C1 segment of cervical spinal cord (tissue), 14 donors: ENCODE measurements around the gene FAF2.

Experiments
- DNase-seq, 14 donors: peaks; one replicate each; lab custom pipeline; 2025; lab: John Stamatoyannopoulos, UW

FAF2 gene

DNA sequence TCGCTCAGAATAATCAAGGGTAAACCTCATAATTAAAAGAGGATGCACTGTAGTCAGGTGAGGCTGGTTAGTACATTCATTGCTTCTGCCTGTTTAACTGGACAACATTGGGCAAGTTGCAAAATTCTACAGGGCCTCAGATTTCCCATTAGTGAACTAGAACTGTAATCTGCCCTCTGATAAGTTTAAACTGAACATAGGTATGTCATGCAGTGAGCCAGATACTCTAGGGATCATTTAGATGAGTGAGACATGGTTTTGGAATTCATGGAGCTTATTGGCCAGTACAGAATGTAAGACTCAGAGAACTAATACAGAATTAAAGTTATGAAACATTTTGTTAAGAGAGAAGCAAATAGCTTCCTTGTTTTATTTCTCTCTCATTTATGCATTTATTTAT lies 53.1 kb downstream of the FAF2 start:
- DNase-seq: no peak

DNA sequence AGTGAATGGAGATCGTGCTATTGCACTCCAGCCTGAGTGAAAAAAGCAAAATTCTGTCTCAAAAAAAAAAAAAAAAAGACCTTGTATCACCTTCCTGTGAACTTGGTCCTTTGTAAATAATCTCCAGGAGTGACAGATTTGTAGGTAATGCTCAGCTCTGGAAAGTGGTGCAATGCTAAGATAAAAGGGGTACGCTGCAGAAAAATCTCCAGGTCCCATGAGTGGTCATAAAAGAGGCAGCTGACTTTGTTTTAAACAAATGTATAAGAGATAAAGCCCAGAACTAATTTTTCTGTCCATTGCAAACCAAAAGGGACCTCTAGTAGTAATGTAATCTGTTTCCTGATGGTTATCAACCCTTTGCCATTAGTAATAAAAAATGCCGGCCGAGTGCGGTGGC lies 55.3 kb downstream of the FAF2 start:
- no peak for DNase-seq

- DNase-seq: peak in 1 of 14 donors; percentile 19
Measured at GRCh38 chr5:176507911-176508310, 59.7 kb downstream of the FAF2 start.

- no peak for DNase-seq
Measured at GRCh38 chr5:176508603-176509002, 60.4 kb downstream of the FAF2 start.

- no peak for DNase-seq
Measured at GRCh38 chr5:176513788-176514187, 65.6 kb downstream of the FAF2 start.

- no peak for DNase-seq
Measured at GRCh38 chr5:176514244-176514950, 66.2 kb downstream of the FAF2 start.

DNA sequence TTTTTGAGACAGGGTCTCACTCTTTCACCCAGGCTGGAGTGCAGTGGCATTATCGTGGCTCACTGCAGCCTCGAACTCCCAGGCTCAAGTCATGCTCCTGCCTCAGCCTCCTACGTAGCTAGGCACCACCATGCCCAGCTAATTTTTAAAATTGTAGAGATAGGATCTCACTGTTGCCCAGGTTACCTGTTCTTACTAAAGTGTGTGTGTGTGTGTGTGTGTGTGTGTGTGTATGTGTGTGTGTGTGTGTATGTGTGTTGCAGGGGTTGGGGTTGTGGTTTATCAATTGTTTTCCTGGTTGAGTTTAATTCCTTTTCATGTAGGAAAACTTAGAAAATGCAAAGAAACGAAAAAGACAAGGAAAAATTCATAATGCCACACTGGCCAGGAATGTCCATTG lies 67.2 kb downstream of the FAF2 start:
- DNase-seq: no peak

- no peak for DNase-seq
Measured at GRCh38 chr5:176517053-176517661, 69.0 kb downstream of the FAF2 start.

DNA sequence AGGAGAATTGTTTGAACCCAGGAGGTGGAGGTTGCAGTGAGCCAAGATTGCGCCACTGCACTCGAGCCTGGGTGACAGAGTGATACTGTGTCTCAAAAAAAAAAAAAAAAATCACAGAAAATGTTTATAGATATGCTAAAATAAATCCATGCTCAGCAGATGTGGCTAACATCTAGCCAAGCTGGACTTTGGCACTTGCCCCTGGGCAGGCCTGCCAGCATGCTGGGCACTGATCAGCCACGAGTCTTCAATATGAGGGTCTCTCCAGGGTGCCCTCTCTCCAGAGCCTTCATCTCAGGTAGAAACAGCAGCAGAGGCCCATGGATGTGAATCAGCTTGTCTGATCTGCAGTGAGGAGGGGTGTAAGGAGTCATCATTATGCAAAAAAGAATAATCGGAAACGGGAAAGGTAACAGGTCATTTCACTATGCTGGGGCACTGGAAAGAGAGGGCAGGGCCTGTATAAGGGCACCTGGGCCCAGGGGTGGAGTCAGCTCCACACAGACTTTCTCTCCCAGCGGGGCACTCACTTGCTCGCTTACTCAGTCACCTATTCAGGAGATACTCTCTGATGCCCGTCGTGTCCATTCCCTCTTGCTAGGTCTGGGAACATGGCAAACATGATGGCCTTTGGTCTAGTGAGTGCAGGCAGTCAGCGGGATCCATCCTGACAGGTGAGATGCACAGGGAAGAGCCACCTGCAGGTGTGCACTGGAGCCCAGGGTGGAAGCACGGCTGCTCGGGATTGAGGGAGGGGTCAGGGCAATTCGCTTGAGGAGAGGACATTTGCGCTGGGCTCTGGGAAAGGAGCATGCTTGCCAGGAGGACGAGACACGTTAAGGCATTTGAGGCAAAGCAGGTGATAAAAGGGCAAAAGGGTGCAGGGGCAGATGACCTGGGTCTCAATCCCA lies 71.9 kb downstream of the FAF2 start:
- no peak for DNase-seq

DNA sequence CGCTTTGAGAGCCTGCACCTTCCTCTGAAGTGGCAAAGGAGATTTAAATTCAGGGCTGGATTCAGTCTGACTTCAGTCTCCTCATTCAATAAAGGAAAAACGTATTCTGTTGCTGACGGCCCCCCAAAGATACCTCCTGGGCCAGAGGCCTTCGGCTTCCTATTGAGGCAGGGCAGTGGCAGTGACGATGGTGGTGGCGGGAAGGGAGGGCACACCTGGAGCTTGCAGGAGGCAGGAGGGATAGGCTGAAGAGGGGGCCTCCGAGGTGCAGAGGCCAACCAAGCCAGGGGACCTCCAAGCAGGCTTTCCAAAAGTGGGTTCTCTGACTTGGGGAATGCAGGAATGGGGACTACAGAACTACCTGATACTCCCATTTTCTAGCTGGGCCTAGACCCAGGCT lies 73.1 kb downstream of the FAF2 start:
- DNase-seq: no peak

GRCh38 chr5:176521699-176522263 lies 73.6 kb downstream of the FAF2 start:
- no peak for DNase-seq

GRCh38 chr5:176524138-176524537 lies 76.0 kb downstream of the FAF2 start:
- DNase-seq: no peak

DNA sequence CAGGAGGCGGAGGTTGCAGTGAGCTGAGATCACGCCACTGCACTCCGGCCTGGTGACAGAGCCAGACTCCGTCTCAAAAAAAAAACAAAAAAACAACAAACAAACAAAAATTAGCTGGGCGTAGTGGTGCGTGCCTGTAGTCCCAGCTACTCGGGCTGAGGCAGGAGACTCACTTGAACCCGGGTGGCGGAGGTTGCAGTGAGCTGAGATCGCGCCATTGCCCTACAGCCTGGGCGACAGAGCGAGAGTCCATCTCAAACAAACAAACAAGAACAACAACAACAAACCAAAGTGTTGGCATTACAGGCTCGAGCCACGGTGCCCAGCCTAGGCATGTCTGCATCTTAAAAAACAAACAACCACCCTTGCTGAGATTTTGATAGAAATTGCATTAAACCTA lies 76.8 kb downstream of the FAF2 start:
- no peak for DNase-seq

- no peak for DNase-seq
Measured at GRCh38 chr5:176525677-176526076, 77.5 kb downstream of the FAF2 start.

GRCh38 chr5:176526462-176526861 lies 78.3 kb downstream of the FAF2 start:
- DNase-seq: no peak

DNA sequence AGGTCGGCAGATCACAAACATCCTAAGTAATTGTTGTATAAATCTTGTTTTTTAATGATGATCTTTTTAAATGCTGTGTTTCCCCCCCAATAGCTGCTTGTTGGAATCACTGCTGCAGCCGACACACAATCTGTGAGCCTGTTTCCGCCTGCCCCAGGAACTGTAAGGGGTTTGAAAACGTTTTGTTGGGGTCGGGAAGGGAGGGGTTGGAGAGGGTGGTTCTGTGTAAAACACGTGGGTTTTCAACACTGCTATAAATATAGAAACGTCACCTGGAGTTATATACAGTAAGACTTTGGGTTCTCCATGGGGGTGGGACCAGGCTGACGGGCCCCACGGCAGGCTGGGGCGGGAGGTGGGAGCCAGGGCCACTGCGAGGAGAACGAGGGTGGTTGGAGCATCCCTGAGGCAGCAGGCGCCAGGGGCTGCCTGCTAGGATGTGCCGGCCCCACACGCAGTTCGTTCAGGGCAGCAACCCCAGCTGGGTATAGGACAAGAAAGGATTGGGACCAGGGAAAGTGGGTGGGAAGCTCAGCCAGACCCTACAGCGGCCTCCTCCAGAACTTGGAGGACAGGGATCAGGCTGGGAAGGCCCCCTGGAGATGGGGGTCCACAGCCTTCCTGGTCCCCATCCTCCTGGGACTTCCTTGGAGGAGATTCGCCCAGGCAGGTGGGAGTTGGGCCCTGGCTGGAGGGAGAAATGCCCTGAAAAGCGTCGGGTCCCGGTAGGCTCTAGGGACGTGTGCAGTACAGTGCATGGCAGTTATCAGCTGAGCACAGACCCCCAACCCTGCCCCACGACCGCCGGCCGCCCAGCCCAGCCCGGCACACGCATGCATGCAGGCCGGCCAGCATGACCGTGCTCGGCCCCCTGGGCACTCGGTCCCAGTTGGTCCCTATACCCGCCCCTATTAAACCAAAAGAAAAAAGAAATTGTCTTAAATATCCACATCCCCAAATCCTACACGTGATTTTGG lies 79.3 kb downstream of the FAF2 start:
- no peak for DNase-seq

DNA sequence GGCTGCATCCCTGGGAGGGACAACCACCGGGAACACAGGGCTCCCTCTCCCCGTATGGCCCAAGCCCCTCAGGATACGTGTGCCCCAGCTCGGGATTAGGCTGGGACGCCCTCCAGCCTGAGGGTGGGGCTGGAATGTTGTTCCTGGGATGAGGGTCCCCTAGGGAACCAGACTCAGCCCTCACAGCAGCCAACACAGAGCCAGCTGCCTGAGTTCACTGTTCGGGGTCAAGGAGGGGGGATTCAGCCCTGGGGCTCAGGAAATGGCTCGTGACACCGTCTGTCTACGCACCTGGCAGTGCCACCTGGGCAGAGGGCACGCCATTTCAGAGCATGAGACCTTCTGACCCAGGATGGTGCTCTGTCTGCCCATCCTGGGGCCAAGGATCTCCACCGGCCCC lies 80.1 kb downstream of the FAF2 start:
- no peak for DNase-seq

GRCh38 chr5:176528761-176529115 lies 80.6 kb downstream of the FAF2 start:
- no peak for DNase-seq

DNA sequence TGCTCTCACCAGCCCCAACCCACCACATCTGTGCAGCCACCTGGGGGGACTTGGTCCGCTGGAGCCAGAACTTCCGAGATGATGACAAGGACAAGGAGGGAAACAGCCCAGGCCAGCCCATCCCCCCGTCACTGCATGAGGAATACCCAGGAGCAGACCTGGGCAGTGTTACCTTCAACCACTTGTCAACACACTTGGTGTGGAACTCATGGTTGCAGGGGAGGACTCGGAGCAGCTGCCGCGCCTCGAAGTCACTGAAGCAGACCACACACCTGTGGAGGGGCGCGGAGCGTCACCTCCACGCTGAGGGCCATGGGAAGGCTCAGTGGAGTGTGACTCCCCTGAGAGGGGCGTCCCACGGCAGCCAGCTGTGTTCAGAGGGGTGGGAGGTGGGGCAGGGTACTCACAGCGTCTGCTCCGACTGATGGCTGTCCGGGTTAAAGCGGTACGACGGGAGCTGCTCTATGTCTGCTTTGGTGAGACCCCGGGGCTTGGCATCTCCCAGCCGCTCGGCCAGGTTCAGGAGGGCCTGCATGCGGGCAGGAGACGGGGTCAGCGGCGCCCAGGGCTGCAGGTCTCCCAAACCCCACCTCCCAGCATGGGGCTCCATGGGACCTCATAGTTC lies 81.0 kb downstream of the FAF2 start:
- DNase-seq: no peak

- no peak for DNase-seq
Measured at GRCh38 chr5:176529741-176530141, 81.6 kb downstream of the FAF2 start.
